Right renal cortex interstitium (tissue), 3 donors: ENCODE measurements around the gene ATXN1. TPM values are rescaled to one million over a fixed set of nuclear protein-coding genes. Genes with fewer than 3 reads are reported as not detected.

Experiments used
- DNase-seq, 3 donors: peaks; one replicate each; pipeline ENCODE4 v3.0.0-alpha.2; 2013; ENCODE audit warnings: low read depth in 3 of 3, low spot score in 2 of 3
- polyA plus RNA-seq, 3 donors: library from polyadenylated mRNA; unstranded; fragments of 120-200 nt; gene quantifications; one replicate each; pipeline ENCODE4 v1.2.1, GENCODE V29; 2013; ENCODE audit not compliant: insufficient read length in 3 of 3

ATXN1 gene
- polyA plus RNA-seq, 3 donors = 17.5 to 19.4 (median 19.4) TPM

DNA sequence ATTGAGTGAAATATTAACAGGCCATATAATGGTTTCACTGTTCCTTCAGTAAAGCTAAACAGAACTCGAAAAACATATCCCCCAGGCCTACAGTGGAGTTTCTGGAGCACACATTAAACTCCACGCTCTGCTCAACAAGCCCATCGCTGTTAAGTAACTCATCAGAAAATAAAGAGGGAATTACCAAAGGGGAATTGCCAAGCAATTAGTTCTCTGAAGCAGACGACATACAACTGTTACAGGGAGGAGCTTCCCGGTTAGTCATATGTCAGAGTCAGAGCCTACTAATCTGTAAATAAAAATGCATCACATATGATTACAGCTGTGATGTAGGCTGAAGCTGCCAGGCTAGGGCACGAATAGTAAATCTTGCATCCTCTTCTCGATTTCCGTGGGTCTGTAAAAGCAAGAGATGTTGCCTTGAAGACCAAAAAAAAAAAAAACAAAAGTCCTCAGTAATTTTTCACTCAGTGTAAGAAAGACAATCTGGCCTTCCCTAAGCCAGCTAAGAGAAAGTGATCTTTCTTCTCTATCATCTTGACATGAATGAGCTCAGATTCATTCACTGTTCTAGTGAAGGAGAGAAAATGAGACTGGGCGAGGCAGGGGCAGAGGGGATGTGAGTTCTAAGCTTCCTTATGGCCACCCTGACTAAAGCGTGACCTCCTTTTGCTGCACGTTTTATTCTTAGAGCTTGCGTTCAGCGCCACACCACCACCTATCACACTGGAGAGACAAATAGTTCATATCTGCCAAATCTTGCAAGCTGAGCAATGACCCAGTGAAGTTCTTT lies 13.8 kb downstream of the ATXN1 start:
- DNase-seq = no peak

DNA sequence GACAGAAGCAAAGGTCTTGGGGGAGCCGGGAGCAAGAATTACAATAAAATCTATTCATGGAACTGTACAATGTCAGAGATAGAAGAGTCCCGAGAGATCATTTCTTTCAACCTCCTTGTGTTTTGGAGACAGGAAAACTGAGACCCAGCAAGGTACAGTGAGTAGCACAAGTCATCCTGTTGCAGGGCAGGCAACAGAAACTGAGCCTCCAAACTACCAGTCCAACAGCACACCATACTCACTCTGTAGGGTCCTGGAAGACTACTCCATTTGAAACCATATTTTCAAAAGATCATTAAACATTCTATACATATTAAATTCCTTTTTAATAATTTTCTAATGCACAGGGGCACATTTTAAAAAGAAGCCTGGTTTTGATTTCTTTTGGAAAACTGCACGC lies 14.4 kb downstream of the ATXN1 start:
- no peak for DNase-seq

DNA sequence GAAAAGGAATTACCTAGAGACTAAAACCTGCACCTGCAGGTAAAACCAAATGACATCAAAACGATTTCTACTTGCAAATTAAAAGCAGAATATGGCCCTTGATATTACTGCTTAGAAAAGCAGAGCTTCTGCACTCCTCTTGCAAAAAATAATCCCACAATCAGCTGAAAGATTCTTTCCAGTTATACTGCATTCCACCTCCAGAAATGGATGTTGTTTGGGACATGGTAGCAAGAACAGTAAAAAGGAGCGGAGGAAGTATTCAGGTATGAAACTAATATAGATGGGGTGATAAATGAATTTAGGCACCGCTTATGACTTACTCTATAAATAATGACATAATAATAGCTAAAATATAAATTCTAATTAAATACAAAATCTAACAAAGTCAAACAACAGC lies 14.9 kb downstream of the ATXN1 start:
- DNase-seq = no peak

DNA sequence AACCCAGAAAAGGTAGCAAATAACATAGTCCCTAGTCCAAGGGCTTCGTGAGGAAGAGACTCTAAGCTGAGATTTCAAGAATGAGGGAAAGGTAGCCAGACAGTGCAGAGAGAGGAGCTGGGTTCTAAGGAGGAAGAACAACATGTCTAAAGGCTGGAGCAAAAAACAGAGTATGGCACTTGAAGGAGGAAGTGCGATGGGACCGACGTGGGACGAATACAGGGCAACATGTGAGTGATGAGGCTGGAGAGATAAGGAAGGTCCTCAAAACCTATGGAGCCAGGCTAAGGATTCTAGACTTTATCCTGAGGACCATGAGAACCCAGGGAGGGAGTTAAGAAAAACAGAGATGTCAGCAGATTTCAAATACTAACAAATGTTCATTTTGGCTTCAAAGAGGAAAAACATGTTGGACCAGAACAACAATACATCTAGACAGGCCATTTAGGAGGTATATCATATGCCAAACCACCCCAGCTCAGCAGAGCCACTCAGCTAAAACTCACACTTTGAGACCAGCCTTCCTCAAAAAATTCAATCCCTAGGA lies 17.5 kb downstream of the ATXN1 start:
- DNase-seq = no peak

GRCh38 chr6:16742116-16742515 lies 19.1 kb downstream of the ATXN1 start:
- no peak for DNase-seq

DNA sequence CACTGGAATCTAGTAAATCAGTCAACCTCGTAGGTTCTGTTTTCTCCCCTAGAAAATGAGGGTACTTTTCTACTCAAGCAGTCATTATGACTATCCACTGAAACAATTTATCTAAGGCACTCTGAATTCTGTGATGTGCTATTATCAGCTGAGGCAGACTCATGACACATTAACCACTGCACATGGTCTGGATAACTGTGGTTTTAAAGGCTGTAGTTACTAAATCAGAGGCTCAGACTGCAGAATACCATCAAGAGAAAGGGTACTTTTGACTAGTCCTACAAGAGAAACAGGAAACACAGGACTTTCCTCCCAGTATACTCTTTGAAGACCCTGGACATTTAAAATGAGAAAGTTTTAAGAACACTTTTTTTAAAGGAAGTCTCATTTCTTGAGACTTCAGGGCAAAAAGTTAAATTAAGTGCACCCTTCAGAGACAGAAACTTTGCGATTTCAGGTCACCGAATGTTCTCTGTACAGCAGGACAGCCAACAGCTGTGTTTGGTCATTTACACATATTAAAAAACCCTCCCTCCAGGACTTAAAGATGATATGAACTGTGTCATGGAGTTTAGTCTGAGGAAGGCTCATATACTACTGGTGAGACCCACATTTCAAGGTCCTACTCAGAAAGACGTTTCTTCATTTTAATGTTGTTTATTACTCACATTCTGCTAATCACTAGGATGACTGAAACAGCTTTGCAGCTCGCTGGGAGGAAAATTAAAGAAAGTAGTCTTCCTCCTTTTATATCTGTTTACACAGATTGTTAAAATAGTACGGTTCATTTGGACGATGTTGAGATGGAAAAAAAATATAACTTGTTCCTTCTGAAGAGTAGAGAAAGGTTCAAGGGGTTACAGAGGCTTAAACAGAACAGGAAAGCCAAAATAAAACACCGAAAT lies 19.9 kb downstream of the ATXN1 start:
- DNase-seq = no peak

GRCh38 chr6:16740097-16740496 lies 21.2 kb downstream of the ATXN1 start:
- no peak for DNase-seq

DNA sequence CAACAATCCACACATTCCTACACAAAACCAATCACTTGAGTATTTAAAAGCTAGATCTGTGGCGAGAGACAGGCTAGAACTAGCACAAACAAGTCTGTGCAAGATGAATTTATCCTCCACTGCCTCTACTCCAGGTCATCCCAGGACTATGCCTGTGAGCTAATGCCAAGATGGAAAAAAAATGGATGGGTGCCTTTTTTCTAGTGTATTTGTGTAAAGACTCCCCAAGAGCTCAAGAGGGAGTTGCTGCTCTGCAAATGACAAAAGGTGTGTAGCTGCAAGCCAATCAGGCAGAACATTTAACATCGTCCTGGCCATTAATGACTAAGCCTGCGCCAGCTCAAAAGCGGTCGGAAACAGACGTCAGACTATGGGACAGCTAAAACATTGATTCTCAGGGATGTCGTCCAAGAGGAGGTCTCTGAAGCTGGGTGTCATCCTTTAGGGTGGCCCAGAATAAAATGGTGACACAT lies 21.9 kb downstream of the ATXN1 start:
- DNase-seq = no peak

DNA sequence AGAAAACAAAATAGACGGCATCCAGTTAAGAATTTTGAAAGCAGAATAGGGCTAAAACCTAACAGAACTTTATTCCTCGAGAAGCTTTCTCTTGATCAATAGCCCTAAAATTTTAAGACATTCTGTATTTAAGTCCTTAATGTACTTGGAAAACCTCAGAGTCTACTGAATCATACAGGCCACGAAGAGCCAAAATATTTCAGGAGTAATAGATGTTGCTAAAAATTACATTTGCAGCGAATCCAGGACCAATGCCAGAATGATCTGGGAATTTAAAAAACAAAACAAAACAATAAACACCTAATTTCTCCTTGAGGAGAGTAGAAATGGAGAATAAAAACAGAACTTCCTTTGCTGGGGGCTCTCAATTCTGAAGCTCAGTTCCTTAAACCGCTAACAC lies 23.3 kb downstream of the ATXN1 start:
- no peak for DNase-seq

DNA sequence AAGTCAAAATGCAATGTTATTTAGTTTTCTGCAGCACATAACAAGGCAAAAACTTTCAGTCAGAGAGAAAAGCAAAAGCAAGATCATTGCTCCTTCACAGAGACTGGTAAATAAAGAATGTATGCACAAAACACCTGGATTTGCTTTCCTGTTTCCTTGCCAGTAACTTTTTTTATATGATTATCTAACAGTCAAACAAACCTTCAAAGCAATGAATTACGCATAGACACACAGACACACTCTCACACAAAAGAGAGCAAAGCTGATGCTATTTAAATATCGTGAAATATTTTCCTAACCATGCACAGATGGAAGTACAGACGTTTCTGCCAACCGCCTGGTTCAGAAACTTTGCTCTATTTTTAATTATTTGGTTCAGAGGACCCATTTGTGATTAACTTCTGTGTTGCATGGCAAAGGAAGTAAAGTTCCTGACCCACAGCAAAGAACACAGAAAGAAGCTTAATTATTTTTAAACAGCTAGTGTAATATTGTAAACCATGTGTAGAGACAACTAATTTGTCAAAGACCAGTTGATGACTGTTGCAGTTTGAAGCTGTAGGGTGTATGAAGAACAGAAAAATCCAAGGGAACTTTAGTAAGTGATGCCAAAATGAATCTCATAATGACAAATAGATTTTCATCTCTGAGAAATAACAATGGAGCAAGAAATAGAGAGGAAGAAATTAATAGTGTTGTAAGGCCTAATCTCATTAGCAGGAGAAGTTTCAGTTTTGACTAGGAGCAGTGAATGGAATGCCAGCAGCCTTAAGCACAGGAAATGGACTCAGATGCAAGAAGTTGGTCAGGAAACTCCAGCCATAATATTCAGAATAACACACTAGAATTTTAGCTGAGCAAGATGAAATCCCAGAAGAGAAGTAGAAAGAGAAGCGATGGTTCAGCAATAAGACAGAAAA lies 24.1 kb downstream of the ATXN1 start:
- DNase-seq = no peak

DNA sequence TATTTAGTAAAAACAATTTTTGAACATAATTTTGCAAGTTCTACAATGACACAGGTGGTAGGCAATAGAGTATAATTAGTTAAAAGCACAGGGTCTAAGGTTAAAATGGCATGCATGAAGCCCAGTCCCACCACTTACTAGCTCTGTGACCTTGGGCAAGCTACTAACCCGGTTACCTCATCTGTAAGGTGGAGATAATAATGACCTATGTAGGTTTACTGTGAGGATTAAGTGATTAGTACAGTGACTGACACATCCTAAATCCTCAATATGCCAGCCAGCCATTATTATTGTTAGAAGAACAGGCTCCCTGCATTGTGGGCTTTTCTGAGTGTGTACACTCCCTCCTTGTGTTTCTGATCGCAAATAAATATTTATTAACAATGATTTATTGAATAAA lies 26.2 kb downstream of the ATXN1 start:
- DNase-seq = no peak

GRCh38 chr6:16733085-16733484 lies 28.2 kb downstream of the ATXN1 start:
- no peak for DNase-seq

DNA sequence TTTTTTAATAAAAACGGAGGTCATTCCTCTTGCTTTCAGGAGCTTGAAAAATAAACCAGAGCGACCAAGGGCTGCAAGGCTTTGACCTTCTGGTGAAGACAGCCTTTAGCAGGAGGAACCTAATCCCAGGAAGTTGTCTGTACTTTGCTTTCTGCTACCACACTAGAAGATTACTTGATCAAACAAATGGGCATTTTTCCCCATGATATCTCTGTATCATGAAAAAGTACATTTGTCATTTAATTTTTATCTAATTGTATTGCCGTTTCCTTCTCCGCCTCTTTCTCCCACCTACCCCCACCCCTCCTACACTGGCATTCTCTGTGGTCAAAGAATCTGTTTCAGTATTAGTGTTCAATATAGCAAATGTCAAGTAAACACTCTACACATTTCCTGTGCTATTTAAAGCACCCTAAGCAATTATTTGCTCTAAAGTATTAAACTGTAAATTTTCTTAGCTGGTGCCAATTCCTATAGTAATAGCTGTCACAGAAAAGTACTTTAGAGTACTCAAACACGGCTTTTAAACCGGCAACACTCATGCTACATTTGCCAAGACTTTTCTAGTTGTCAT lies 29.7 kb downstream of the ATXN1 start:
- no peak for DNase-seq

- DNase-seq = no peak
These were observed 30.4 kb downstream of the ATXN1 start for GRCh38 chr6:16730738-16731477.

- no peak for DNase-seq
These were observed 31.5 kb downstream of the ATXN1 start for GRCh38 chr6:16729744-16730143.

DNA sequence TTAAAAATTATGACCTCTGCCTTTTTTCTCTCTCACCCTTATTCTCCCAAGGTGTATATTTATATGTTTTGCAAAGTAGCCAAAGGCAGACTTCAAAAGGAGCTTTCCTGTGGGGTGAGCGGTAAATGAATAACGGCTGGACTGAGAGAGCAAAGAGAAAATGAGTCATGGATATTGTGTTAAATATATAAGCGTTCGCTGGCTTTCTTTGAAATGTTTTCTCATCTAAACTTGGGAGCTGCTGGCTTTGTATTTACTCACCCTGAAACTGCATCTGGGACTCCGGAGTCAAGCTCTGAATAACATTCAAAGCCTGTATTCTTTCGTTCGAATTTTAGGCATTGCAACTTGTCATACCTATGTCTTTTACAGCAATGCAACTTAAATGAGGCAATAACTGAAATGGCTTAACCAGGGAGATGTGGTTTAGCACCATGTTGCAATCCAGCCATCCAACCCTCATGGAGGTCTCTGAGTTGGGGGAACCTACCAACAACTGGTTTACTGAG lies 32.0 kb downstream of the ATXN1 start:
- DNase-seq = no peak

- no peak for DNase-seq
These were observed 32.6 kb downstream of the ATXN1 start for GRCh38 chr6:16728513-16729182.

- DNase-seq = no peak
These were observed 33.3 kb downstream of the ATXN1 start for GRCh38 chr6:16727996-16728395.
